CD4-positive, alpha-beta T cell treated with Interleukin-6 at 100 ng/mL for 8 hours (primary cell): ENCODE measurements around the gene GHDC.
A peak's percentile ranks its signal among the peaks of the same experiment; 100 is the strongest.

Experiments used
- DNase-seq: peaks from one replicate; pipeline ENCODE4 v3.0.0-alpha.2; 2020; ENCODE audit warnings: mixed read lengths, low spot score

The GHDC gene

DNA sequence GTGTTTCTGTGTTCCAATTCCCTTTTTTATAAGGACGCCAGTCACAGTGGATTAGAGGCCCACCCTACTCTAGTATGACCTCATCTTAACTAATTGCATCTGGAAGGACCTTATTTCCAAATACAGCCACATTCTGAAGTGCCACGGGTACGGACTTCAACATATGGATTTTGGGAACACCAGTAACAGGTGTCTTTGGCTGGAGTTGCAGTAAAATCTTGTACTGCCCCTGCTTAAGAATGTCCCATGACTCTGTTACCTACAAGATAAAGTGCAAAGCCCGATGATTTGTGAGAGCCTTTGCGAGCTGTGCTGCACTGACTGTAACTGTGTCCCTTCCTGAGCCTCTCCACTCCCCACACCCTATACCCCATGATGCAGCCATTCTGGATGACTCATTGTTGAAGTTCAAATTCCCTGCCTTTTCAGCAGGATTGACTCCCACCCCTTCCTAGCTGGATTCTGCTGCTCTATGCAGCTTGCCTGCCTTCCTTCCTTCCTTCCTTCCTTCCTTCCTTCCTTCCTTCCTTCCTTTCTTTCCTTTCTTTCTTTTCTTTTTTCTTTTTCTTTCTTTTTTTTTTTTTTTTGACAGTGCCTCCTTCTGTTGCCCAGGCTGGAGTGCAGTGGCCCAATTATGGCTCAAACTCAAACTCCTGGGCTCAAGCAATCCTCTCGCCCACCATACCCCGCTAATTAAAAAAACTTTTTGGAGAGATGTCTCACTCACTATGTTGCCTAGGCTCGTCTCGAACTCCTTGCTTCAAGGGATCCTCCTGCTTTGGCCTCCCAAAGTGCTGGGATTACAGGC is 11.2 kb downstream of the GHDC start:
- DNase-seq = no peak

DNA sequence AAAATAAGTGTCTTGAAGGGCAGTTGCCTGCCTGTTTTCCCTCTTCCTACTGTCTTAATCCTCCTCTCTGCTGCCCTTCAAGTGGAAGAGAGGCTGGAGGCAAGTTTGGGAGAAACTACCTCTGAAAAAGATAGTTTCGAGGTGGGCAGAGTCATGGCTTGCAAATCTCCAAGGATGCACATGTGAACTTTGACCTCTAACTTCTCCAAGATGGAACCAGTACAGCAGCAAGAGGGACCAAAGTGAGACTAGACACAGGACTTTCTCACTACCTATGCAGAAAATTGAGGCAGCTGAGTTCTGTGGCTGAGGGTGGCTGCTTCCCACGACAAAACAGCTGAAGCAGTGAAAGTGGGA is 12.5 kb downstream of the GHDC start:
- no peak for DNase-seq

GRCh38 chr17:42180922-42181850 is 13.1 kb downstream of the GHDC start, which contains the start of gene KCNH4:
Gene KCNH4 (minus strand): TSS chr17:42181142. CDS start chr17:42180945, 197 bp downstream.
- DNase-seq = peak; percentile 84

- DNase-seq = no peak
These were observed 13.8 kb downstream of the GHDC start for GRCh38 chr17:42180411-42180921.

- DNase-seq = no peak
These were observed 14.3 kb downstream of the GHDC start for GRCh38 chr17:42179911-42180410.

DNA sequence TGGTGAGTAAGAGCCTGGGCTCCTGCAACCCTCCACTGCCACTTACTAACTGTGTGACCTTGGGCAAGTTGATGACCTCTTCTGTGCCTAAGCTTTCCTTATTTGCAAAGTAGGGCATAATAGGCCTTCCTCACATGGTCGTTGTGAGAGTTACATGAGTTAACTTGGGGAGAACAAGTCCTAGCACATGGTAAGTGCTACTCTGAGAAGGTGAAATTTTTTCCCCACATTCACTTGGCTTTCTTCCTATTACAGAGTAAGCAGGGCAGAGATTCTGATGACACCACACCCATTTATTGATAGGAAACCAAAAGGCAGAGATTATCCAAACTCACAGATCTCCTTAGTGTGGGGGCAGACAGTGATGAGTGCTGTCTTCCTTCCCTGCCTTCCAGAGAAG is 15.0 kb downstream of the GHDC start:
- no peak for DNase-seq

DNA sequence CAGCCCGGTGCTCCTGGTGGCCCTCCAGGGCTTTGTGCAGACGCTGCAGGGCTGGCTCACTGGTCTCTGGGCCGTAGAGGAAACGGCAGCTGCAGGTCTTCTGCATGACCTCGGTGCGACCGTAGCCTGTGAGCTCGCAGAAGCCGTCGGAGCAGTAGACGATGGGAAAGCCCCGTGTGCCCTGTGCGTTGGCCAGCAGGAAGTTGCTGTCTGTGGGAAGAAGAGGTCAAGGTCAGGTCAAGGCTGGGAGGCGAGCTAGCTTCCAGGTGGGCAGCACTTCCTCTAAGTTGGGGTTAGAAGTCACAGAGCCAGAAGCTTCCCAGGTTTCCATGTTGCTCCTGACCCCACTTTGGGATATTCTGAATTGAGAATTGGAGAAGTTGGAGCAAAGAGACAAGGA is 15.5 kb downstream of the GHDC start:
- no peak for DNase-seq

DNA sequence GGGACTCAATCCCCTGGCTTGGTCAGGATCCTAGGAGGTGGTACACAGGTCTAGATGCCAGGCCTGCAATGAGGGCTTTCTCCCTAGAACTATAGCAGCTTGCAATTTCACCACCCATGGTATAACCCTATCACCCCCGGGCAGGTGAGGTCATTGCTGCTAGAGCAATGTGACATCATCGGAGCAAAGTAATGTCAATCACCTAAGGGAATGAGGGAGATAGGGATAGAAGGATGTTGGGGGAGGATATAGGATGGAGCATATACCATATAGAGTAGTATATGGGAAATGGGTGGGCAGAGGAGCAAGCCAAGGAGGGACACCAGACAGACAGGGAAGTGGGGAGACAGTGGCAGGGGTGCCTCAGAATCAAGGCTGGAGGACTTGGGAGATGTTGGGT is 16.6 kb downstream of the GHDC start:
- DNase-seq = no peak

DNA sequence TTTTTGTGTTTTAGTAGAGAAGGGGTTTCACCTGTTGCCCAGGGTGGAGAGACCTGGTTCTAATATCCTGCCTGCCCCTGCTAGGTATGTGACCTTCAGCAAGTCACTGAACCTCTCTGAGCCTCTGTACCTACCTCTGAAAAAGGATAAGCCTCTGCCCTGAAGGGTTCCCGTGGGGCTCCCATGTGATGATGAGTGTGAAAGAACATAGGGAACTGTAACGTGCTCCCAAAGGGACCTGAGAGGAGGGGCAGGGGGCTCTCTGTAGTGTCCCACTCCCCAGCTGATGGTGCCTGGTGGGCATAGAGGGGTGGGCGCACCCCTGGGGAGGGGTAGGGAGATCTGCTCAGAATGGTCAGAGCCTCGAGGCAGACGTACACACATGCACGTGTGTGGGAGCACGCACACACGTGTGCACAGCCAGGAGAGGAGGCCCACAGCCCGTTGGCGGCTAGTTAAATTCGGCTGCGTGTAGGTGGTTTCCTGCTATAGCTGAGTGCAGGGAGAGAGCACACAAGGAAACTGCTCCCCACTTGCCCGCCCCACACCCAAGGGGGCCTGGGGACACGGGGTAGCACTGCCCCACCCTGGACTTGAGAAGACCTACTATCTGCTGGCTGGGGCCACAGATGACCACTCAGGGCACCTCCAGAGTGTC is 20.0 kb downstream of the GHDC start:
- DNase-seq = no peak

DNA sequence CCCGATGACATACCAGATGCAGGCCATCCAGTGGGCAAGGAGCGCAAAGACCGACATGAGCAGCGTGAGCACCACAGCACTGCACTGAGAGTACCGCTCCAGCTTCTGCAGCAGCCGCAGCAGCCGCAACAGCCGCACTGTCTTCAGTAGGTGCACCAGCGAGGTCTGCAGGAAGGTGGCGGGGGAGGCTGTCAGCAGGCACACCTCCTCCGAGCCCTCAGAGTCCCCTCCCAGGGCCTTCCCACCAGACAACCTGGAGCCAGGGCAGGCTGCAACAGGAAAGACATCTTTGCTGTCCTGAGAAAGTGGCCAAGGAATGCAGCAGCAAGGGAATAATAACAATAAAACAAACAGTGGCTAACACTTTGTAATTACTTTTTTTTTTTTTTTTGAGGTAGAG is 22.5 kb downstream of the GHDC start:
- DNase-seq = no peak

DNA sequence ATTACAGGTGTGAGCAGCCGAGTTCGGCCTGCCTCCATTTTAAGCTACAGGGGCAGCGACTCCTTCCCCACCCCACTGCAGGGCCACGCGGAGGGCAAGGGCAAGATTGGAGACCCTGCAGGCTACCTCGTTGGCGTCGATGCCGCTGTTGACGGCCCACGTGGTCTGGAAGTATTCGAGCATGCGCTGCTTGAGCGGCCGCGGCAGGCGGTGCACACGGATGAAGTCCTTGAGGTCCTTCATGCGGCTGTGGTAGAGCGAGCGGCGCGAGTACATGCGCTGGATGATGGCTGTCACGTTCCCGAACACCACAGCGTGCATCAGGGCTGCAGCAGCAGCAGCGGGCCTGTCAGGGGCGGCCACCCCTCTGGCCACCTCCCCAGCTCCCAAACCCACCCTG is 24.9 kb downstream of the GHDC start:
- no peak for DNase-seq

DNA sequence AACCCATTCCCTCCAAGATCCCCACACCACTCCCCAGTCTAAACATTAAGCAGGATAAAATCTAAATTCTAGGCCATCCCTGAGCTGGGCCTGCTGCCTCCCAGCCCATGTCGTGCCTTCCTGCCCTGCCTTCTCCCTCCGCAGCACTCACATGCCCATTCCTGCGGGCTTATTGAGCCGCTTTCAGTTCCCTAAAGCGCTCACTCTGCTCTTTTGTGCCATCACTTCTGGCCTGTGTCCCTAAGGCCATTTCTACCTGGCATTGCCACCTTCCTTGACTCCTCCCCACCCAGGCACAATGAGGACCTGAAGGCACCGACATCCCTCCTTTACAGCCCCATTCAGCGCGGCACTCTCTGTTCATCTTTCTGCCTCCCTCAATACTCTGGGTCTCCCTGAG is 26.5 kb downstream of the GHDC start:
- no peak for DNase-seq

DNA sequence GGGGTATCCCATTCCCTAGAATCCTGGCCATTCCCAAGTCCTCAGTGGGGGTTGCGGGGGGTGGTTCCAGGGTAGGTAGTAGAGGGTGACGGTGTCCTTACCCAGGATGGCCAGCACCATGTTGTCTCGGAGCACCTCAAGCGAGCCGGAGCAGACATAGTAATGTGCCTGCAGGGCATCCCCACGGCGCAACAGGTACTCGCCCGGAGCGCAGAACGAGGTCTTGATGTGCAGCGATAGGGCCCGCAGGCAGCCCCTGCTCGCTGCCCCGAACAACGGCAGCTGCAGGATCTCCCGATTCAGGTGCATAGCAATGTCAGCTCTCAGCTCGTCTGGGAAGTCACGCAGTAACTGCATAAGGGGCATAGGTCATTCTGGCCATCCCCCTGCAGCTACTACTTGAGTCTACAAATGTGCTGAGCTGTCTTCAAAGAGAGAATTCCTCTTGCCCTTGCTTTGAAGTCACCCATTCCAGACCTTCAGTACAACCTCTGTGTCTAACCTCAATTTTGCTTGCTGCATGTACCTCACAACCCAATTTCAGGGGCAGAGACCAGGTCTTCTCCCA is 28.0 kb downstream of the GHDC start:
- no peak for DNase-seq

- DNase-seq = no peak
These were observed 28.5 kb downstream of the GHDC start for GRCh38 chr17:42165751-42166150.

DNA sequence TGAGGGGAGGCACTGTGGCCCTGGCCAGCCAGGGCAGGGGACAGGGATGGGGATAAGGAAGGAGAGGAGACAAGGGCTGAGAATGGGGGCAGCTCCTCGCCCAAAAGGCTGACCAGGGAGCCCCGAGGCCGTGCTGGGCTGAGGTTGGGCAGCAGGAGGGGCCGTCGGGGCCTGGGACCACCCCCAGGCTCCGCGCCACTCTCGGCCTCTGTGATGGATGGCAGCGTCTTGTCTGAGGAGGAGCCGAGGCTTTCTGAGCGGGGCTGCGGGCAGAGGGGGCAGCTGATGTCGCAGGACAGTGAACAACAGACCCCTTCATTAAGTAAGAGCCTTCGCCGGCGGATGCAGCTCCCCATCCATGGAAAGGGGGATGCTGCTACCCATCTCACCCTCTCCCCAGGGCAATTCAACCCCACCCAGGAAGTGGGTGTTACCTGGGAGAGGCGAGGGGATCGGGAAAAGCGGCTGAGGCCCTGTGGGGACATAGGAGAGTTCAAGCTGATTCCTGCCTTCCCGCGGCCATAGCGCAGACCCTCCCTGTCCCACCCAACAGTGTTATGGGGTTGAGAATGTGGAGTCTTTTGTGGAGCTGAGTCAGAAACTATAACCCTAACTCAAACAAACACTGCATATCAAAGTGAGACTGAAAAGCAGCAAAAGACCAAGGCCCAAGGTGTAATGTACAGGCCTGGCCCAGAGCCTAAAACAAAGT is 30.4 kb downstream of the GHDC start:
- DNase-seq = no peak

- peak; percentile 19 for DNase-seq
These were observed 31.2 kb downstream of the GHDC start for GRCh38 chr17:42163113-42163512.

DNA sequence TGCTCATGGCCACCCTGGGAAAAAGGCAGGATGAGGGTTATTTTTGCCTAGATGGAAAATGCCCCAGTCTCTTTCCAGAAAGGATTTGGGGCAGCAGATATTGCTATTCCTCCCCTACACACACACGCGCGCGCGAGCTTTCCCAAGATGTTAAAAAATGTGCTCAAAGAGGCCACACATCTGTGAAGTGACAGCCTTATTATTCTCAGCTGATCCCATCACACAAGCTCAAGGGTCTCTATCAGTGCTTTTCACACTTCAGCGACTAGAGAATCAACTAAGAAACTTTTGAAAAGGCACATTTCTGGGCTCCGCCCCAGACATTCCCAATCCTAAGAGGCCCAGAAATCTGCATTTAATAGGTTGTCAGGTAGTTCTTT is 33.8 kb downstream of the GHDC start:
- no peak for DNase-seq

DNA sequence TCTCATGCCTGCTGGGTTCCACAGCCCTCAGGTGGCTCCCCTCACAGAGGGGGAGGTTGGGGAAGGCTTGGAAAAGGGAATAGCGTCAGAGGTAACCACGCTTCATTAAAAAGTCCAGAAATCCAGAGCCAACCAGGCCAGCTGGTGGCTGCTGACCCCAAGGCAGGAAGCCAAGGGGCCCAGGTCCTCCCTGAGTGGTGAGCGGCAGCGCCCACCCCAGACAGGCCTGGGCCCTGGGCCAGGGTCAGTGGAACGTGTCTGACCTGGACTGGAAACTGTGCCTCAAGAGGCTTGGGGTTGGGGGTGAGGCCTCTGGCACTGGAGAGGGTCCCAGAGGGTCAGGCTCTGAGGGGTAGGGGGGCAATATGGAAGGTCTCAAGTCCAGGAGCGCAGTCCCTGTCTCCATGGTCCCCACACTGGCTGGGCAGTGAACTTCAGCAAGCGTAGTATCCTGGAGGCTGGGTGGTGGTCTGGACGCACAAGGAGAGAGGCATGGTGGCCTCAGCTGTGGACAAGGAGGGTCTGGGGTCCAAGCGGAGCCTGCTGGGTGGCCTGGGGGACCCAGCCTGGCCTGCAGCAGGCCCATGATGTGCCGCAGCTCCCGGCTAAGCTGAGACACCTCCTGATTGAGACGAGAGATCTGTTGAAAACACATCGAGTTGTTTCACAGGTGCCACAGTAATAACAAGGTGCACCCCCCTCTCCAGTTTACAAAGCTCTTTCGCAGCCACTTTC is 34.3 kb downstream of the GHDC start:
- no peak for DNase-seq

GRCh38 chr17:42155614-42156045 is 38.7 kb downstream of the GHDC start:
- DNase-seq = no peak

- DNase-seq = no peak
These were observed 40.2 kb downstream of the GHDC start for GRCh38 chr17:42153919-42154742.
